H1 (cell line): Measurements from ENCODE around the gene CTNNA3. TPM values are rescaled to one million over a fixed set of nuclear protein-coding genes. Genes with fewer than 3 reads are reported as not detected.

ENCODE experiments used
- CTCF ChIA-PET: fragments of 300-600 bp; sonication (Branson Sonifier 250); formaldehyde crosslinking; loops from one replicate; lab custom pipeline; 2021; ENCODE audit not compliant: partially characterized antibody; lab: Charles Lee
- POLR2A ChIA-PET: fragments of 300-600 bp; sonication (Branson Sonifier 250); formaldehyde crosslinking; loops from one replicate; lab custom pipeline; 2021; ENCODE audit warnings: inconsistent platforms; ENCODE audit not compliant: partially characterized antibody; lab: Charles Lee
- DNase-seq, 2 experiments: peaks; one replicate each; pipeline versions ENCODE4 v3.0.0 to v3.0.0-alpha.2; 2010 to 2022; ENCODE audit warnings: low spot score in 2 of 2, low read depth in 1 of 2, mixed read lengths in 1 of 2
- FAIRE-seq: peaks from 2 replicates; lab custom pipeline; 2011; peaks lifted over from hg19 to GRCh38; lab: Jason Lieb, UNC
- H2AFZ ChIP-seq: 2 replicates; pipeline ENCODE4 v1.8.1; 2012; ENCODE audit warnings: low read length, inconsistent platforms
- H2AK5ac ChIP-seq: 2 replicates; pipeline ENCODE4 v1.6.1; 2013; ENCODE audit warnings: low read depth, low read length
- H2BK120ac ChIP-seq: replicated peaks from 2 replicates; pipeline ENCODE3; 2013; ENCODE audit warnings: low read depth, low read length, inconsistent platforms
- H2BK12ac ChIP-seq: 2 replicates; pipeline ENCODE4 v1.6.1; 2013; ENCODE audit warnings: low read depth, low read length
- H2BK15ac ChIP-seq: 2 replicates; pipeline ENCODE4 v1.6.1; 2013; ENCODE audit warnings: low read length
- H2BK20ac ChIP-seq: 2 replicates; pipeline ENCODE4 v1.6.1; 2013; ENCODE audit warnings: low read length
- H2BK5ac ChIP-seq: 2 replicates; pipeline ENCODE4 v1.6.1; 2013; ENCODE audit warnings: low read depth, low read length
- H3K14ac ChIP-seq: 2 replicates; pipeline ENCODE4 v1.6.1; 2013; ENCODE audit warnings: inconsistent platforms; ENCODE audit not compliant: insufficient read length
- H3K18ac ChIP-seq: 2 replicates; pipeline ENCODE4 v1.6.1; 2013; ENCODE audit warnings: low read length; ENCODE audit errors: extremely low read depth
- H3K23ac ChIP-seq: 2 replicates; pipeline ENCODE4 v1.6.1; 2013; ENCODE audit warnings: inconsistent platforms; ENCODE audit not compliant: insufficient read length
- H3K23me2 ChIP-seq: 2 replicates; pipeline ENCODE4 v1.6.1; 2013; ENCODE audit warnings: low read depth, low read length
- H3K27ac ChIP-seq: 2 replicates; pipeline ENCODE4 v1.6.1; 2011; ENCODE audit warnings: low read depth, low read length, inconsistent platforms
- H3K27me3 ChIP-seq, 4 experiments: replicated peaks in 1 of 4; 1 replicate in 1 of 4; 2 replicates in 3 of 4; pipeline versions ENCODE4 v1.6.1 to v1.8.1; 2011 to 2013; ENCODE audit warnings: low read length in 3 of 4, mild to moderate bottlenecking in 3 of 4, inconsistent platforms in 2 of 4, mixed read lengths in 2 of 4, moderate library complexity in 1 of 4; ENCODE audit not compliant: control insufficient read depth in 3 of 4, insufficient read depth in 3 of 4; ENCODE audit errors: extremely low read depth in 1 of 4
- H3K36me3 ChIP-seq, 4 experiments: 2 replicates each; pipeline versions ENCODE4 v1.6.1 to v1.8.1; 2011 to 2013; ENCODE audit warnings: mild to moderate bottlenecking in 4 of 4, low read length in 3 of 4, moderate library complexity in 2 of 4, control low read depth in 1 of 4, inconsistent platforms in 1 of 4; ENCODE audit not compliant: insufficient read depth in 4 of 4, control insufficient read depth in 2 of 4
- H3K4ac ChIP-seq: replicated peaks from 2 replicates; pipeline ENCODE3; 2013; ENCODE audit warnings: low read length, low read depth, mixed read lengths, inconsistent platforms; ENCODE audit not compliant: insufficient read length
- H3K4me1 ChIP-seq, 4 experiments: replicated peaks in 1 of 4; 1 replicate in 1 of 4; 2 replicates in 3 of 4; pipeline versions ENCODE4 v1.6.1 to v1.8.1; 2011 to 2013; ENCODE audit warnings: low read length in 3 of 4, inconsistent platforms in 2 of 4, mixed read lengths in 1 of 4; ENCODE audit not compliant: insufficient read depth in 4 of 4, control insufficient read depth in 3 of 4
- H3K4me2 ChIP-seq, 2 experiments: 2 replicates each; pipeline versions ENCODE4 v1.6.1 to v1.8.1; 2011 to 2013; ENCODE audit warnings: low read depth in 2 of 2, low read length in 2 of 2, control low read depth in 1 of 2, inconsistent platforms in 1 of 2, mild to moderate bottlenecking in 1 of 2; ENCODE audit not compliant: insufficient read depth in 1 of 2
- H3K4me3 ChIP-seq, 4 experiments: fragments of 200-600, 300-600 bp in 1 of 4; sonication (generic), shearing (Covaris generic), sonication (Bioruptor Twin) in 1 of 4; 2 replicates each; pipeline versions ENCODE4 v1.5.1 to v1.8.1; 2011 to 2016; ENCODE audit warnings: low read length in 4 of 4, low read depth in 3 of 4, control low read depth in 2 of 4, inconsistent platforms in 2 of 4, mild to moderate bottlenecking in 2 of 4, mixed read lengths in 1 of 4, moderate library complexity in 1 of 4; ENCODE audit not compliant: insufficient read depth in 2 of 4; ENCODE audit errors: extremely low read depth in 1 of 4
- H3K56ac ChIP-seq: replicated peaks from 2 replicates; pipeline ENCODE3; 2013; ENCODE audit warnings: low read depth, mild to moderate bottlenecking, mixed read lengths, low read length, inconsistent platforms; ENCODE audit not compliant: insufficient read length
- H3K79me1 ChIP-seq: 2 replicates; pipeline ENCODE4 v1.6.1; 2013; ENCODE audit warnings: low read depth, low read length, control low read depth
- H3K79me2 ChIP-seq, 2 experiments: 2 replicates each; pipeline versions ENCODE4 v1.6.1 to v1.8.1; 2012 to 2013; ENCODE audit warnings: low read length in 2 of 2, mild to moderate bottlenecking in 2 of 2, inconsistent platforms in 1 of 2; ENCODE audit not compliant: insufficient read depth in 2 of 2, control insufficient read depth in 1 of 2
- H3K9ac ChIP-seq, 4 experiments: replicated peaks in 1 of 4; 1 replicate in 1 of 4; 2 replicates in 3 of 4; pipeline versions ENCODE4 v1.6.1 to v1.8.1; 2011 to 2013; ENCODE audit warnings: low read depth in 3 of 4, low read length in 3 of 4, control low read depth in 2 of 4, mild to moderate bottlenecking in 2 of 4, moderate library complexity in 2 of 4, inconsistent platforms in 1 of 4; ENCODE audit errors: extremely low read depth in 1 of 4
- H3K9me3 ChIP-seq, 2 experiments: 2 replicates each; pipeline versions ENCODE4 v1.6.1 to v1.8.1; 2012 to 2013; ENCODE audit warnings: mild to moderate bottlenecking in 2 of 2, moderate library complexity in 2 of 2, control low read depth in 1 of 2, inconsistent platforms in 1 of 2, low read depth in 1 of 2, low read length in 1 of 2, mixed read lengths in 1 of 2; ENCODE audit not compliant: insufficient read depth in 2 of 2
- H4K20me1 ChIP-seq, 2 experiments: replicated peaks in 1 of 2; 2 replicates each; pipeline versions ENCODE3 to v1.8.1; 2011 to 2013; ENCODE audit warnings: inconsistent platforms in 2 of 2, low read length in 2 of 2, mild to moderate bottlenecking in 1 of 2; ENCODE audit not compliant: insufficient read depth in 2 of 2, control insufficient read depth in 1 of 2
- H4K5ac ChIP-seq: 2 replicates; pipeline ENCODE4 v1.6.1; 2013; ENCODE audit warnings: low read length, low read depth, mixed read lengths, inconsistent platforms; ENCODE audit not compliant: insufficient read length
- H4K8ac ChIP-seq: 2 replicates; pipeline ENCODE4 v1.8.0; 2013; ENCODE audit warnings: mild to moderate bottlenecking, moderate library complexity, low read length, inconsistent platforms; ENCODE audit not compliant: insufficient read depth; ENCODE audit errors: extremely low read depth
- H4K91ac ChIP-seq: replicated peaks from 2 replicates; pipeline ENCODE3; 2013; ENCODE audit warnings: low read length, mixed read lengths, inconsistent platforms; ENCODE audit not compliant: insufficient read length
- BRCA1 ChIP-seq: IDR thresholded peaks from 2 replicates; pipeline ENCODE4 v1.6.1; 2012; ENCODE audit warnings: low read depth, low read length, improper control_type of control experiment
- CEBPB ChIP-seq: IDR thresholded peaks from 2 replicates; pipeline ENCODE4 v1.6.1; 2012; ENCODE audit warnings: low read depth, low read length
- CREB1 ChIP-seq: IDR thresholded peaks from 2 replicates; pipeline ENCODE4 v1.6.1; 2012; ENCODE audit warnings: inconsistent platforms
- EP300 ChIP-seq, 2 experiments: IDR thresholded peaks; 1 replicate in 1 of 2; 2 replicates in 1 of 2; pipeline ENCODE4 v1.6.1; 2011 to 2012; ENCODE audit warnings: low read depth in 2 of 2, low read length in 2 of 2, mild to moderate bottlenecking in 2 of 2, borderline replicate concordance in 1 of 2, inconsistent platforms in 1 of 2, moderate library complexity in 1 of 2
- GABPA ChIP-seq: IDR thresholded peaks from 2 replicates; pipeline ENCODE4 v1.6.1; 2011; ENCODE audit warnings: mild to moderate bottlenecking, low read length, moderate library complexity, borderline replicate concordance; ENCODE audit not compliant: insufficient read depth
- JUN ChIP-seq: IDR thresholded peaks from 2 replicates; pipeline ENCODE4 v1.6.1; 2011; ENCODE audit warnings: low read depth, mild to moderate bottlenecking, improper control_type of control experiment, low read length
- KDM4A ChIP-seq: IDR thresholded peaks from one replicate; pipeline ENCODE4 v1.7.1; 2012; ENCODE audit warnings: low read depth, mild to moderate bottlenecking, moderate library complexity, low read length, inconsistent platforms; ENCODE audit not compliant: severe bottlenecking
- SIRT6 ChIP-seq: IDR thresholded peaks from one replicate; pipeline ENCODE4 v1.7.1; 2012; ENCODE audit warnings: low read length, inconsistent platforms
- SUZ12 ChIP-seq: fragments of 200-600 bp; sonication (generic); IDR thresholded peaks from 2 replicates; pipeline ENCODE4 v1.6.1; 2012; ENCODE audit warnings: mild to moderate bottlenecking, inconsistent platforms, low read length, moderate library complexity, mixed read lengths
- WGBS, 2 experiments: shearing (Covaris generic) in 1 of 2; methylation state at CpG; one replicate each; pipeline versions ENCODE4 v1.1.6 to v1.1.7; 2013 to 2015; ENCODE audit warnings: low lambda C conversion rate in 2 of 2, mixed read lengths in 2 of 2, inconsistent platforms in 1 of 2, low coverage in 1 of 2, missing lambda C conversion rate in 1 of 2; ENCODE audit not compliant: insufficient replicate concordance in 2 of 2, insufficient coverage in 1 of 2, insufficient read length in 1 of 2; ENCODE audit errors: extremely low coverage in 1 of 2, missing lambda C conversion rate in 1 of 2; 5-methylcytosine and 5-hydroxymethylcytosine counted together
- polyA plus RNA-seq, 7 experiments: library from polyadenylated mRNA; depleted of rRNA in 3 of 7; stranded (reverse) in 5 of 7; unstranded in 2 of 7; fragments of >200 nt in 5 of 7; fragments of 200-250 nt in 2 of 7; gene quantifications; 1 replicate in 5 of 7; 2 replicates in 1 of 7; 4 replicates in 1 of 7; pipeline versions ENCODE4 v1.2.1 to v1.2.3, GENCODE V29; 2011 to 2013; ENCODE audit warnings: missing spikeins in 2 of 7, mixed read lengths in 2 of 7
- total RNA-seq: library from RNA; stranded (reverse); fragmentation: NEBNext Ultra II Directional; extraction: Animal tissue kit (Norgen Biotek cat#: 25700); gene quantifications from 2 replicates; pipeline ENCODE4 v1.2.1, GENCODE V29; 2021

CTNNA3 gene
- total and polyA plus RNA-seq, 2 of the 8 experiments (the other 6 are each of a cell fraction or from before 2014, with no cell fraction given) = 1.3 to 1.5 TPM

DNA sequence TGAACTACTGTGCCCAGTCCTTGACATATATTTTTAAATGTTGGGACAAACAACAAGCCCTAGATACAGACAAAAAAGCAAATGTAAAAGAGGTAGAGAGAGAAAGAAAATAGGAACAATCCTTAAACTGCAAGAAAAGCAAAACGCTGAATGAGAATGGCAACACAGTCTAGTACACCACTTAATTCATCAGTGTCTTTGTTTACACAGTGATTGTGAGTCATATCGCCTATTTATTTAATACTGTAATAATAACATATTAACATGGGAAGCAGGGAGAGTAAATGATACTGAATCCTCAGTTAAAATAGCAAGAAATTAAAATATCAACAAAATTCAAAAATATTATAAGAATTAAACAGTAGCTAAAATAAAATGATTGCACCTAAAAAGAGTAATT is 780.0 kb downstream of the CTNNA3 start:
- H4K5ac ChIP-seq = no peak overlapping the region
- H4K8ac ChIP-seq = no peak overlapping the region
- H3K79me2 ChIP-seq = no peaks in the 10 kb centered on the region
- 89% methylated on average over 2 of the region's 2 CpGs; no CpG with 5 or more reads in 1 of the 2 experiments for WGBS, 2 experiments
- CTCF ChIA-PET = interaction anchor here (0.9 to 4.9 kb wide), 3 partner anchors 10 to 604 kb away, joined by 3 to 33 read pairs (median 3); partner anchors contain the start of gene LRRTM3
- H3K27me3 ChIP-seq = no peaks in the 10 kb centered on the region
- no peak overlapping the region for H4K91ac ChIP-seq
- no peak overlapping the region for H3K14ac ChIP-seq
- H3K27ac ChIP-seq = no peak overlapping the region
- no peaks in the 10 kb centered on the region for H3K9me3 ChIP-seq
- POLR2A ChIA-PET = no interaction called here
- H2BK5ac ChIP-seq = no peak overlapping the region
- no peak overlapping the region for H3K23ac ChIP-seq
- no peak overlapping the region for H2AFZ ChIP-seq
- no peak overlapping the region for H2BK15ac ChIP-seq
- H2BK12ac ChIP-seq = no peak overlapping the region
- H3K4ac ChIP-seq = no peak overlapping the region
- no peak overlapping the region for H3K9ac ChIP-seq
- no peak overlapping the region for H2BK120ac ChIP-seq
- H3K36me3 ChIP-seq = no peaks in the 10 kb centered on the region
- no peaks in the 10 kb centered on the region for H3K79me1 ChIP-seq
- no peak overlapping the region for H2AK5ac ChIP-seq
- no peak overlapping the region for H3K56ac ChIP-seq
- TF ChIP-seq JUN (no peak), CREB1 (no peak), EP300 (IDR thresholded peaks at IDR 0.05; ENCODE audit: borderline replicate concordance in 1 of 2, low read depth in 2 of 2, low read length in 2 of 2) (no peak), KDM4A (no peak), CEBPB (no peak), BRCA1 (no peak), SIRT6 (no peak), GABPA (no peak), SUZ12 (no peak)
- H3K18ac ChIP-seq = no peak overlapping the region
- no peaks in the 10 kb centered on the region for H3K23me2 ChIP-seq
- H3K4me3 ChIP-seq = no peak overlapping the region
- H3K4me2 ChIP-seq = no peak overlapping the region
- H4K20me1 ChIP-seq = no peaks in the 10 kb centered on the region
- no peak for FAIRE-seq
- no peak overlapping the region for H2BK20ac ChIP-seq
- H3K4me1 ChIP-seq = no peaks in the 10 kb centered on the region
- no peak for DNase-seq
